ENCODE data around the gene CDK17.

GRCh38 chr12:96257550-96258103 lies 142.6 kb downstream of the CDK17 start:
- TF ChIP-seq POLR2A (IDR thresholded peaks at IDR 0.05; ENCODE audit: low read depth, low read length) (no peak), TAF1 (IDR thresholded peaks at IDR 0.05; ENCODE audit: borderline replicate concordance, low read depth, low read length) (no peak)

Measured in GM12892 (cell line).